ENCODE results near the gene PAIP2.
"Not testable (repeated sequence)": the region's sequence is repeated elsewhere in the genome, so short reads cannot be mapped to it uniquely, and the experiment has no call there.

PAIP2 gene

DNA sequence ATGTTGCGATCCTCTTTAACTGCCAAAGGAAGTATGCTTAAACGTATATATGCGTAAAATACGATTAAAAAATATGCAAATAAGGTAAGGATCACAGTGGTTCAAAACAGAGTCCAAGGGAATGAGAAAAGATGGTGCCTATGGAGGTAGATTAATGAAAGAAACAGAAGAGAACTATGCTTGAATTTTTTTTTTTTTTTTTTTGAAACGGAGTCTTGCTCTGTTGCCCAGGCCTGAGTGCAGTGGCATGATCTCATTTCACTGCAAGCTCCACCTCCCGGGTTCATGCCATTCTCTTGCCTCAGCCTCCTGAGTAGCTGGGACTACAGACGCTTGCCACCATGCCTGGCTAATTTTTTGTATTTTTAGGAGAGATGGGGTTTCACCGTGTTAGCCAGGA is 3.8 kb downstream of the PAIP2 start:
- H3K4me1 Mint-ChIP-seq (ENCODE audit: low read depth), result peaks cover 35% of the 10 kb centered on the region

DNA sequence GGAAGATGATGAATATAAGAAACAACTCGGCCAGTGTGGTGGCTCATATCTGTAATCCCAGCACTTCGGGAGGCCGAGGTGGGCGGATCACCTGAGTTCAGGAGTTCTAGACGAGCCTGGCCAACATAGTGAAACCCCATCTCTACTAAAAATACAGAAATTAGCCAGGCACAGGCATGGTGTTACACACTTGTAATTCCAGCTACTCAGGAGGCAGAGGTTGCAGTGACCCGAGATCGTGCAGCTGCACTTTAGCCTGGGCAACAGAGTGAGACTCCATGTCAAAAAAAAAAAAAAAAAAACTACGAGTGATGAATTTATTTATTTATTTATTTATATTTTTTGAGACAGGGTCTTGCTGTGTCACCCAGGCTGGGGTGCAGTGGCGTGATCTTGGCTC is 6.2 kb downstream of the PAIP2 start:
- Mint-ChIP-seq H3K36me3 (ENCODE audit: low read depth) (peaks cover 28% of the 10 kb centered on the region), H3K4me1 (ENCODE audit: low read depth) (peaks cover 26% of the 10 kb centered on the region)
- DNase-seq (ENCODE audit: low spot score); H3K27ac Mint-ChIP-seq; H3K4me3 Mint-ChIP-seq; H3K27me3 Mint-ChIP-seq (ENCODE audit: low read depth); H3K9me3 Mint-ChIP-seq: not testable (repeated sequence)

More for the DNA sequence above, 3.8 kb downstream of the PAIP2 start:
- not testable (repeated sequence) for DNase-seq (ENCODE audit: low spot score); H3K27me3 Mint-ChIP-seq (ENCODE audit: low read depth); H3K4me3 Mint-ChIP-seq; H3K27ac Mint-ChIP-seq; H3K9me3 Mint-ChIP-seq
- peaks cover 30% of the 10 kb centered on the region for H3K36me3 Mint-ChIP-seq (ENCODE audit: low read depth)

DNA sequence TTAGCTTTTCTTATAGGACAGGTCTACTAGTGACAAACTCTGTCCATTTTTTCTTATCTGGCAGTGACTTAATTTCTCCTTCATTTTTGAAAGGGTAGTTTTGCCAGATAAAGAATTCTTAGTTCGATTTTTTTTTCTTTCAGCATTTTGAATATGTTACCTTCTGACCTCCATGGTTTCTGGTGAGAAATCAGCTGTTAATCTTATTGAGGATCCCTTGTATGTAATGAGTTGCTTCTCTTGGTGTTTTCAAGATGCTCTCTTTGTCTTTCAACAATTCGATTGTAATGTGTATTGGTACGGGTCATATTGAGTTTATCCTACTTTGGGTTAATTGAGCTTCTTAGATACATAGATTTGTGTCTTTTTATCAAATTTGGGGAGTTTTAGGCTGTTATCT is 12.5 kb downstream of the PAIP2 start:
- H3K9me3 Mint-ChIP-seq, result peaks cover 7% of the 10 kb centered on the region
- no peak for DNase-seq (ENCODE audit: low spot score)
- peaks cover 26% of the 10 kb centered on the region for H3K36me3 Mint-ChIP-seq (ENCODE audit: low read depth)
- peaks cover 8% of the 10 kb centered on the region for H3K4me1 Mint-ChIP-seq (ENCODE audit: low read depth)
- H3K27me3 Mint-ChIP-seq (ENCODE audit: low read depth), result no peaks in the 10 kb centered on the region
- H3K4me3 Mint-ChIP-seq, result no peak overlapping the region
- peak overlapping the region; percentile 42 for H3K27ac Mint-ChIP-seq

DNA sequence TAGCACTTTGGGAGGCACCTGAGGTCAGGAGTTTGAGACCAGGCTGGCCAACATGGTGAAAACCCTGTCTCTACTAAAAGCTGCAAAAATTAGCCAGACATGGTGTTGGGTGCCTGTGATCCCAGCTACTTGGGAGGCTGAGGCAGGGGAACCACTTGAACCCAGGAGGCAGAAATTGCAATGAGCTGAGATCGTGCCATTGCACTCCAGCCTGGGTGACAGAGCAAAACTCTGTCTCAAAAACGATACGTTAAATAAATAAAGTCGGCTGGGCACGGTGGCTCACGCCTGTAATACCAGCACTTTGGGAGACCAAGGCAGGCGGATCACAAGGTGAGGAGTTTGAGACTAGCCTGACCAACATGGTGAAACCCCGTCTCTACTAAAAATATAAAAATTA is 14.2 kb downstream of the PAIP2 start:
- not testable (repeated sequence) for H3K9me3 Mint-ChIP-seq
- peaks cover 32% of the 10 kb centered on the region for H3K36me3 Mint-ChIP-seq (ENCODE audit: low read depth)

DNA sequence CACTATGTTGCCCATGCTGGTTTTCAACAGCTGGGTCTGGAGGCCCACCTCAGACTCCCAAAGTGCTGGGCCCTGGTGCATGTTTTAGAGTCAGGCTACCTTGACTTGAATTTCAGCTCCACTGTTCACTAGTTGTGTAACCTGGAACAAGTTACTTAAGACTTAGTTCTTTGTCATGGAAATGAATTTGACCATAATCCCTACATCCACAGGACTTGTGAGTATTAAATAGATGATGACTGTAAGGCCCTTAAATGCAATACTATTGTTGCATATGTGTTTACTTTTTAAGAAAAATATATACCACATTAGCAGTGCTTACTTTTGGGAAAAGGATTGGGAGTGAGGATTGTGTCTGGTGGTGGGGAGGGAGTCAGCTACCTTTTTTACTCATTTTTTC is 16.4 kb downstream of the PAIP2 start:
- Mint-ChIP-seq H3K36me3 (ENCODE audit: low read depth) (peaks cover 35% of the 10 kb centered on the region), H3K4me3 (no peak overlapping the region), H3K27me3 (ENCODE audit: low read depth) (no peaks in the 10 kb centered on the region), H3K4me1 (ENCODE audit: low read depth) (peaks cover 4% of the 10 kb centered on the region), H3K27ac (no peak overlapping the region), H3K9me3 (peaks cover 7% of the 10 kb centered on the region)
- no peak for DNase-seq (ENCODE audit: low spot score)

More for the DNA sequence above, 14.2 kb downstream of the PAIP2 start:
- H3K4me3 Mint-ChIP-seq; H3K27ac Mint-ChIP-seq; H3K4me1 Mint-ChIP-seq (ENCODE audit: low read depth); DNase-seq (ENCODE audit: low spot score); H3K27me3 Mint-ChIP-seq (ENCODE audit: low read depth): not testable (repeated sequence)

DNA sequence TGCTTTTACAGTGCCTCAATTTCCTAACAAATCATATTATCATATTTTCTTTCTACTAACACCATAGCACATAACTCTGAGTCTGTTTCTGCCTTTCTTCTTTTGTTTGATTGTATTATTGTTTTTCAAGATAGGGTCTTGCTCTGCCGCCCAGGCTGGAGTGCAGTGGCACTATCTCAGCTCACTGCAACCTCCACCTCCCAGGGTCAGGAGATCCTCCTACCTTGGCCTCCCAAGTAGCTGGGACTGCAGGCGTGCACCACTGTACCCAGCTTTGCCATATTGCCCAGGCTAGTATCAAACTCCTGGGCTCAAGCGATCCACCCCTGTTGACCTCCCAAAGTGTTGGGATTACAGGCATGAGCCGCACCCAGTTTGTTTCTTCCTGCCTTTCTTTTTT is 18.7 kb downstream of the PAIP2 start:
- Mint-ChIP-seq H3K4me3 (no peak overlapping the region), H3K27ac (no peak overlapping the region), H3K4me1 (ENCODE audit: low read depth) (no peaks in the 10 kb centered on the region), H3K36me3 (ENCODE audit: low read depth) (peaks cover 41% of the 10 kb centered on the region), H3K9me3 (no peaks in the 10 kb centered on the region), H3K27me3 (ENCODE audit: low read depth) (no peaks in the 10 kb centered on the region)
- no peak for DNase-seq (ENCODE audit: low spot score)

DNA sequence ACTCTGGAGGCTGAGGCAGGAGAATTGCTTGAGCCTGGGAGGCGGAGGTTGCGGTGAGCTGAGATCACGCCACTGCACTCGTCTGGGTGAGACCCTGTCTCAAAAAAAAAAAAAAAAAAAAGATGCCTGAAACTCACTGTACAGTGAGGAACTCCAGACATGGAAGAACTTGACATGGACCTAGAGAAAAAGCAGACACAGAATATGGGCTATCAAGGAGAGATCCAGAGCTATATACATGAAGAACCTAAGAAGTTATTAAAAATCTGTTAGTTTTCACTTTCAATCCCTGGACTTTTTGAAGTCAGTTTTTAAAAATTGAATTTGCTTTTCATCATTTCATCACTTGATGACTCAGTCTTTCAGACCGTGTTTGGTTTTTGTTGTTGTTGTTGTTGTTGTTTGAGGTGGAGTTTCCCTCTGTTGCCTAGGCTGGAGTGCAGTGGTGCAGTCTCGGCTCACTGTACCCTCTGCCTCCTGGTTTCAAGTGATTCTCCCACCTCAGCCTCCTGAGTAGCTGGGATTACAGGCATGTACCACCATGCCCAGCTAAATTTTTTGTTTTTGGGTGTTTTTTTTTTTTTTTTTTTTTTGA is 20.3 kb downstream of the PAIP2 start:
- Mint-ChIP-seq H3K4me3 (no peak overlapping the region), H3K27me3 (ENCODE audit: low read depth) (no peaks in the 10 kb centered on the region), H3K9me3 (no peaks in the 10 kb centered on the region), H3K27ac (no peak overlapping the region), H3K36me3 (ENCODE audit: low read depth) (peaks cover 49% of the 10 kb centered on the region), H3K4me1 (ENCODE audit: low read depth) (no peaks in the 10 kb centered on the region)
- no peak for DNase-seq (ENCODE audit: low spot score)

DNA sequence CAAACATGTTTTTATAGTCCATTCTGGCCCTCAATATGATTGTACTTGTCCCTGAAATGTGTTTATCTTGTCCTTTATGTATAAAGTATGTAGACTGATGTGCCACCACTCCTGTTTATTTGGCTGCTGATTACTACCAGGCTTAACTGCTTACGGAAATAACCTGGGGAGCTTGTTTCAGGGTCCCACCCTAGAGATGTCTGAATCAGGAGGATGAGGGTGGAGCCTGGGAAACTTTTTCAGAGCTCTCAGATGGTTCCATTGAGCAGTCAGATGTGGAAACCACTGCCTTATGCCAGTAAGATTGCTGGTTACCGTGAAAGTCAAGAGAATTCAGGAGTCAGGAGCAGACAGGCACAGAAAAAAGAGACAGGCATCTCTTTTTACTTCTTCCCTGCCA is 22.3 kb downstream of the PAIP2 start:
- Mint-ChIP-seq H3K9me3 (no peaks in the 10 kb centered on the region), H3K27me3 (ENCODE audit: low read depth) (no peaks in the 10 kb centered on the region), H3K4me3 (no peak overlapping the region), H3K36me3 (ENCODE audit: low read depth) (peaks cover 45% of the 10 kb centered on the region), H3K27ac (no peak overlapping the region), H3K4me1 (ENCODE audit: low read depth) (no peaks in the 10 kb centered on the region)
- DNase-seq (ENCODE audit: low spot score), result no peak

DNA sequence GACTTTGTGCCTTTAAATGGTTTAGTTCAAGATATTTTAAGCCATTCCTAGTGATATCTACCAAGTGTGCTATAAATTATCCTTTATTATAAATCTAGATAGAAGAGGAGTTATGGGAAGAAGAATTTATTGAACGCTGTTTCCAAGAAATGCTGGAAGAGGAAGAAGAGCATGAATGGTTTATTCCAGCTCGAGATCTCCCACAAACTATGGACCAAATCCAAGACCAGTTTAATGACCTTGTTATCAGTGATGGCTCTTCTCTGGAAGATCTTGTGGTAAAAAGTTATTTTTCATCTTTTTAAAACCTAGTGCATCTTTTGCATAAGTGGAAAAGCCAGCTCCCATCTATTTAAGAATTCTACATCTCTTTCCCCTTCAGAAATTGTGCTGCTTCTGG is 22.8 kb downstream of the PAIP2 start:
- H3K4me3 Mint-ChIP-seq, result no peak overlapping the region
- DNase-seq (ENCODE audit: low spot score), result no peak
- no peaks in the 10 kb centered on the region for H3K27me3 Mint-ChIP-seq (ENCODE audit: low read depth)
- H3K36me3 Mint-ChIP-seq (ENCODE audit: low read depth), result peaks cover 45% of the 10 kb centered on the region
- no peaks in the 10 kb centered on the region for H3K9me3 Mint-ChIP-seq
- H3K4me1 Mint-ChIP-seq (ENCODE audit: low read depth), result no peaks in the 10 kb centered on the region
- H3K27ac Mint-ChIP-seq, result no peak overlapping the region

DNA sequence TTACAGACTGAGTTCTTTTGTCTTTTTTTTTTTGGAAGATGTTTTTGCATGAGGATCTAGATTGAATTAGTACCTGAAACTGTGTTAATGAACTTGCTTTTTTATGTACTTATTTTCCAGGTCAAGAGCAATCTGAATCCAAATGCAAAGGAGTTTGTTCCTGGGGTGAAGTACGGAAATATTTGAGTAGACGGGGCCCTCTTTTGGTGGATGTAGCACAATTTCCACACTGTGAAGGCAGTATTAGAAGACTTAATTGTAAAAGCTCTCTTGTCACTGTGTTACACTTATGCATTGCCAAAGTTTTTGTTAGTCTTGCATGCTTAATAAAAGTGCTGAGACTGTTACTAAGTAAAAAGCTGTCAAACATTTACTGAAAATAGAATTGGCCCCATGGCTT is 27.0 kb downstream of the PAIP2 start:
- H3K27ac Mint-ChIP-seq, result no peak overlapping the region
- no peak for DNase-seq (ENCODE audit: low spot score)
- peaks cover 10% of the 10 kb centered on the region for H3K4me1 Mint-ChIP-seq (ENCODE audit: low read depth)
- H3K4me3 Mint-ChIP-seq, result no peak overlapping the region
- H3K36me3 Mint-ChIP-seq (ENCODE audit: low read depth), result peaks cover 43% of the 10 kb centered on the region
- H3K27me3 Mint-ChIP-seq (ENCODE audit: low read depth), result no peaks in the 10 kb centered on the region
- H3K9me3 Mint-ChIP-seq, result no peaks in the 10 kb centered on the region

DNA sequence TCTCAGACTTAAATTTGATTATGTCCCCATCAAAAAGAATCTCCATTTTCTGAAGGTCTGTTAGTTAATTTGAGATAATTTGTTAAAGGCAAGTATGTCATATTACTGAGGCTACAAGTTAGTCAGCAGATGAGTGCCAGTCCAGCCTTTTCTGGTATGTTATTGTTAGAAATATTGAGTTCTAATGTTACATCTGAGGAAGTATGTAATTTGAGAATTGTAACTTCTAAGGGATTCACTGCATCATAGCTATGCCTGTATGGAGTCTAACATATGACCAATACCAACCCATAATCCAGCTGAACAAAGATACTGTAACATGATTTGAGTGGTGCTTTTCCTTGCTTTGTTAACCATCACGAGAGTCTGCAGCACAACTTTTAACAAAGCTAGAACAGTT is 27.5 kb downstream of the PAIP2 start:
- H3K27me3 Mint-ChIP-seq (ENCODE audit: low read depth), result no peaks in the 10 kb centered on the region
- H3K4me3 Mint-ChIP-seq, result no peak overlapping the region
- no peak overlapping the region for H3K27ac Mint-ChIP-seq
- no peak for DNase-seq (ENCODE audit: low spot score)
- no peaks in the 10 kb centered on the region for H3K9me3 Mint-ChIP-seq
- H3K36me3 Mint-ChIP-seq (ENCODE audit: low read depth), result peaks cover 38% of the 10 kb centered on the region
- peaks cover 10% of the 10 kb centered on the region for H3K4me1 Mint-ChIP-seq (ENCODE audit: low read depth)

DNA sequence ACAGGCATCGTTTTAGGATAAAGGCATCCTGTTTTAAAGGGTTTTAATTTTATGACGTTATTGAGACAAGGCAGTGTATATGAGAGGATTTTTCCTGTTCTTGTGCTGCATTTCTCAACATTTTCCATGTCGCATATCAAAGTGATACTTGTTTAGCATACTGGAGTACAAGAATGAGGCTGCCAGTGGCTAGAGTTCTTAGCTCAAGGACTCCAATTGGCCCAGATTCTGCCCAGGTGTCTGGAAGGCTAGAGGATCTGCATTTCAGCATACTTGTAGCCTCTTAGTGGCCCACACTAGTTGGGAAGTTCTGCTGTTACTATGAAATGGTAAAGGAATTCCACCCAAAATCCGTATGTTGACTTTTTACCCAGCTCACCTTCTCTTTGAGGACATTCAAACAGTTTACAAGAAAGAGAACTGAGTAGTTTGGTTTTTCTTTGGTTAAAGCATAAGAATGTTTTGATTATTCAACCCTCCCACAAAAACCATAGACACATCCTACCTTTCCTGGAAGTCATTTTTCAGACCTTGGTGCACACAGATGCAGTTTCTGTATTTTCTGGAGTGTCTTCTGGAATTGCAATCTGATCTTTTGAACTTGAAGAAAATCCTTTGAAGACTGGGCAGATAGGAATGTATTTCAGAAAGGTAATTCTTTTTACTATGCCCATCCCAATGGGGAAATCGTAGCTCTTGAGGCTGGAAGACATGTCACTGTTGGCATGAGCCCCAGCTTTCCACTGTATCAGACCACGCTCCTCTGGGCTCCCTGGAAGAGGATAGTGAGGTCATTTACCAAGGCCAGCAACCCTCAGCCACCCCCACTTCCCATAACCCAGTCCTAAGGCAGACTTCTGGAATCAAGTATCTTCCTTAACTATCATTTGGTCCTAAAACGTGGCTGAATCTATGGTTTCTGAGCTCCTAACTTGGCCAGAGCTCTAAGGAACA is 30.1 kb downstream of the PAIP2 start:
- no peak for DNase-seq (ENCODE audit: low spot score)
- Mint-ChIP-seq H3K4me3 (no peak overlapping the region), H3K4me1 (ENCODE audit: low read depth) (peaks cover 10% of the 10 kb centered on the region), H3K36me3 (ENCODE audit: low read depth) (peaks cover 25% of the 10 kb centered on the region), H3K27ac (no peak overlapping the region), H3K9me3 (no peaks in the 10 kb centered on the region), H3K27me3 (ENCODE audit: low read depth) (no peaks in the 10 kb centered on the region)

DNA sequence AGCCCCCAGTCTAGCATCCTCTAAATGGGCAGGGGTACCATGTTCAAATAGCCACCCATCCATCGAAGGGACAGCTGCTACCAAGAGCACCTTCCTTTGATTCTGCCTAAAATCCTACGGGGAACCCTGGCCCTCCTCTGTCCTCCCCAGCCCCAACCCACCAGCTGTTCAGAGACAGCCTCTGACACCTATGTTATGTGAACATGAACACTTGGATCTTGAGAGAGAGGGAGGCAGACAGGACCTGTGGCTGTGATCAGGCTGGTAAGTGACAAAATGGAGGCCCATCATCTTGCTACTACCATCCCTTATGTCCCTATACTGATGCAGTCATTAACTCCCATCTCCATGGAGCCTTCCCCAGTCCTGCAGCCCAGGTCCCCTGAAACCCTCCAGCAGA is 33.3 kb downstream of the PAIP2 start:
- Mint-ChIP-seq H3K4me1 (ENCODE audit: low read depth) (peaks cover 15% of the 10 kb centered on the region), H3K4me3 (no peak overlapping the region), H3K9me3 (no peaks in the 10 kb centered on the region), H3K36me3 (ENCODE audit: low read depth) (peaks cover 24% of the 10 kb centered on the region), H3K27ac (no peak overlapping the region), H3K27me3 (ENCODE audit: low read depth) (no peaks in the 10 kb centered on the region)
- DNase-seq (ENCODE audit: low spot score), result no peak

DNA sequence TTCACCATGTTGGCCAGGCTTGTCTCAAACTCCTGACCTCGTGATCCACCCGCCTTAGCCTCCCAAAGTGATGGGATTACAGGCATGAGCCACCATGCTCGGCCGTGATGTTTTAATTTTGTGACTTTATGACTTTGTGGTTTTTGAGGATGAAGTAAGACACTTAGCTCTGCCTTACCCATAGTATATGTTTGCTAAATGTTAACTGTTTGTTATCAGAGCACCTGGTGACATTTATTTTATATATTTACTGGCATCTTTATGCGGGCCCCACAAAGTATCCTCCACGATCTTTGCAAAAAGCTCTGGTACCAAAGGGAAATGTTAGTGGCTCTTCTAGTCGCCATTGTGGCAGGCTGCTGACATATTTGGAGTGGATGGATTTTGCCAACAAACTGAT is 34.7 kb downstream of the PAIP2 start:
- peaks cover 20% of the 10 kb centered on the region for H3K36me3 Mint-ChIP-seq (ENCODE audit: low read depth)

More for the DNA sequence above, 34.7 kb downstream of the PAIP2 start:
- Mint-ChIP-seq H3K4me3 (no peak overlapping the region), H3K27ac (no peak overlapping the region), H3K27me3 (ENCODE audit: low read depth) (no peaks in the 10 kb centered on the region), H3K4me1 (ENCODE audit: low read depth) (peaks cover 13% of the 10 kb centered on the region), H3K9me3 (no peaks in the 10 kb centered on the region)
- no peak for DNase-seq (ENCODE audit: low spot score)

All from T-helper 2 cell treated with Interferon-gamma antibody and Interleukin-4, amounts not matched to agents 5 μg/mL and 100 μg/mL, for 36 hours (primary cell).